A172 (cell line): ENCODE measurements around the gene SYT6. TPM values are rescaled to one million over a fixed set of nuclear protein-coding genes. Genes with fewer than 3 reads are reported as not detected.
"Not testable (repeated sequence)": the region's sequence is repeated elsewhere in the genome, so short reads cannot be mapped to it uniquely, and the experiment has no call there.

ENCODE experiments used
- DNase-seq: peaks from one replicate; pipeline ENCODE4 v3.0.0-alpha.2; 2015; ENCODE audit warnings: low spot score
- total RNA-seq: library from RNA; depleted of rRNA; stranded (reverse); fragments of >200 nt; shearing (Covaris generic); gene quantifications from 2 replicates; pipeline ENCODE4 v1.2.3, GENCODE V29; 2014; rRNA removed

The SYT6 gene
- total RNA-seq, 1 experiment from 2014 or later = not detected

- DNase-seq = no peak
Measured at GRCh38 chr1:114075546-114076242, 78.0 kb downstream of the SYT6 start.

- DNase-seq = no peak
Measured at GRCh38 chr1:114075105-114075504, 78.6 kb downstream of the SYT6 start.

- DNase-seq = no peak
Measured at GRCh38 chr1:114072246-114072645, 81.4 kb downstream of the SYT6 start.

- DNase-seq = not testable (repeated sequence)
Measured at GRCh38 chr1:114069762-114070161, 83.9 kb downstream of the SYT6 start.

GRCh38 chr1:114068684-114069083, 85.0 kb downstream of the SYT6 start:
- not testable (repeated sequence) for DNase-seq

- DNase-seq = not testable (repeated sequence)
Measured at GRCh38 chr1:114065671-114066070, 88.0 kb downstream of the SYT6 start.

- no peak for DNase-seq
Measured at GRCh38 chr1:114063544-114063943, 90.1 kb downstream of the SYT6 start.

- DNase-seq = no peak
Measured at GRCh38 chr1:114062477-114063099, 91.1 kb downstream of the SYT6 start.

- peak; percentile 16 for DNase-seq
Measured at GRCh38 chr1:114061121-114061830, 92.4 kb downstream of the SYT6 start.

GRCh38 chr1:114058236-114058635, 95.4 kb downstream of the SYT6 start:
- DNase-seq = not testable (repeated sequence)

- no peak for DNase-seq
Measured at GRCh38 chr1:114054148-114054547, 99.5 kb downstream of the SYT6 start.

- DNase-seq = no peak
Measured at GRCh38 chr1:114048232-114048631, 105.4 kb downstream of the SYT6 start.

- DNase-seq = no peak
Measured at GRCh38 chr1:114043548-114043947, 110.1 kb downstream of the SYT6 start.

GRCh38 chr1:114043054-114043453, 110.6 kb downstream of the SYT6 start:
- DNase-seq = no peak

GRCh38 chr1:114040273-114041015, 113.2 kb downstream of the SYT6 start:
- DNase-seq = no peak

Other genes with a start within 250 kb of the SYT6 start
- gene AP4B1, start 249.1 kb downstream of the SYT6 start, total RNA-seq = 18.0 and 23.8 TPM in 2 replicates
- gene DCLRE1B, start 248.5 kb downstream of the SYT6 start, total RNA-seq = 14.4 and 14.5 TPM in 2 replicates
- 12.2 and 14.7 TPM in 2 replicates for gene HIPK1, start 224.5 kb downstream of the SYT6 start, total RNA-seq
- gene OLFML3, start 174.4 kb downstream of the SYT6 start, total RNA-seq = 26.8 and 31.2 TPM in 2 replicates